Panc1 (cell line): ENCODE results near the gene NOVA2. TPM values are rescaled to one million over a fixed set of nuclear protein-coding genes. Genes with fewer than 3 reads are reported as not detected.

ENCODE experiments used
- ATAC-seq: fragments of 200-7000 bp; cut with Tn5 transposase; 2 replicates; pipeline ENCODE4 v1.9.1; 2020; ENCODE audit warnings: mild to moderate bottlenecking, moderate library complexity
- BruUV-seq: library from RNA; stranded (reverse); fragments of 400-500 nt; replicated peaks from 2 replicates; lab custom pipeline; 2021; lab: Mats Ljungman, UMichigan
- CTCF ChIA-PET: fragments of 300-600 bp; sonication (Branson Sonifier 250); formaldehyde crosslinking; loops from one replicate; lab custom pipeline; 2022; ENCODE audit warnings: antibody characterized with exemption; lab: Charles Lee
- POLR2A ChIA-PET: fragments of 300-600 bp; sonication (Branson Sonifier 250); formaldehyde crosslinking; loops from one replicate; lab custom pipeline; 2022; ENCODE audit warnings: antibody characterized with exemption; lab: Charles Lee
- DNase-seq: peaks from one replicate; pipeline ENCODE4 v3.0.0-alpha.2; 2010; ENCODE audit warnings: low read depth, low spot score
- H3K27ac ChIP-seq: 2 replicates; pipeline ENCODE4 v1.5.1; 2011; ENCODE audit warnings: mild to moderate bottlenecking, low read length, inconsistent platforms
- H3K27me3 ChIP-seq: fragments of 200-500 bp; sonication (Bioruptor generic); 2 replicates; pipeline ENCODE4 v1.6.0; 2014; ENCODE audit warnings: low read length, inconsistent platforms; ENCODE audit not compliant: control insufficient read depth, insufficient read depth
- H3K36me3 ChIP-seq: fragments of 200-500 bp; sonication (Bioruptor generic); 2 replicates; pipeline ENCODE4 v1.5.1; 2014; ENCODE audit warnings: inconsistent platforms, mild to moderate bottlenecking, low read length, moderate library complexity; ENCODE audit not compliant: control insufficient read depth, insufficient read depth
- H3K4me1 ChIP-seq: 2 replicates; pipeline ENCODE4 v1.5.1; 2011; ENCODE audit warnings: inconsistent platforms, mild to moderate bottlenecking, low read length, moderate library complexity; ENCODE audit not compliant: control insufficient read depth, insufficient read depth
- H3K4me3 ChIP-seq, 2 experiments: 2 replicates each; pipeline ENCODE4 v1.5.1; 2011 to 2012; ENCODE audit warnings: low read depth in 2 of 2, low read length in 2 of 2, mild to moderate bottlenecking in 2 of 2, inconsistent platforms in 1 of 2, moderate library complexity in 1 of 2
- H3K9me3 ChIP-seq: fragments of 200-500 bp; sonication (Bioruptor generic); 2 replicates; pipeline ENCODE4 v1.5.1; 2014; ENCODE audit warnings: low read depth, mild to moderate bottlenecking, inconsistent platforms, low read length, moderate library complexity; ENCODE audit not compliant: control insufficient read depth, insufficient read depth
- CTCF ChIP-seq: fragments of 450-650 bp; IDR thresholded peaks from 2 replicates; pipeline ENCODE4 v1.5.1; 2017; ENCODE audit warnings: mild to moderate bottlenecking
- POLR2AphosphoS5 ChIP-seq: IDR thresholded peaks from 2 replicates; pipeline ENCODE4 v1.6.1; 2012; ENCODE audit warnings: mild to moderate bottlenecking, low read depth, low read length, moderate library complexity
- SIN3A ChIP-seq: IDR thresholded peaks from 2 replicates; pipeline ENCODE4 v1.6.1; 2012; ENCODE audit warnings: low read depth, mild to moderate bottlenecking, low read length, moderate library complexity, borderline replicate concordance; ENCODE audit not compliant: insufficient read depth
- TCF7L2 ChIP-seq: IDR thresholded peaks from 2 replicates; pipeline ENCODE4 v1.6.1; 2011; ENCODE audit warnings: mild to moderate bottlenecking, low read depth, low read length, inconsistent platforms
- in situ Hi-C: cut with HindIII; loops from 2 replicates; pipeline ENCODE4 v1.10.0; 2016; ENCODE audit warnings: low sequenced_read_pairs, low pct_unique_long_range_greater_than_20kb
- intact Hi-C: fragments of 100-400 bp; cut with micrococcal nuclease; formaldehyde crosslinking; loops from one replicate; pipeline ENCODE4 v1.10.0; 2022; ENCODE audit not compliant: unreplicated experiment
- microRNA-seq: library from miRNA; unstranded; fragments of <30 nt; microRNA quantifications from one replicate; pipeline ENCODE4 v1.1.0, GENCODE V29; 2020; ENCODE audit not compliant: unreplicated experiment
- total RNA-seq: library from RNA; stranded (reverse); gene quantifications from one replicate; pipeline ENCODE4 v1.2.1, GENCODE V29; 2021; ENCODE audit not compliant: unreplicated experiment
- TF ChIP-seq, protein P1 (sequence below), 2 experiments: IDR thresholded peaks; 2 replicates each; pipeline ENCODE4 v1.6.1; 2011 to 2012; ENCODE audit warnings: low read depth in 2 of 2, control low read depth in 1 of 2, low read length in 1 of 2, mild to moderate bottlenecking in 1 of 2, moderate library complexity in 1 of 2; ENCODE audit not compliant: insufficient read depth in 1 of 2

Gene NOVA2
- total RNA-seq, 1 experiment from 2014 or later: 0.44 TPM

- POLR2A ChIA-PET: no interaction called here
Observed at GRCh38 chr19:45883881-45884681, 89.6 kb downstream of the NOVA2 start.

More at GRCh38 chr19:45883881-45884681, 89.6 kb downstream of the NOVA2 start:
- in situ Hi-C loops: no loop called here
- BruUV-seq: no TSS peak
- ATAC-seq (no peak), DNase-seq (no peak)
- H3K36me3 ChIP-seq: no peaks in the 10 kb centered on the region
- intact Hi-C loops: no loop called here
- peak overlapping the region; percentile 51 to 69 for H3K4me3 ChIP-seq
- no peaks in the 10 kb centered on the region for H3K27me3 ChIP-seq
- no peak for TF ChIP-seq SIN3A
- TF ChIP-seq POLR2AphosphoS5: no peak
- TF ChIP-seq, protein P1, sequence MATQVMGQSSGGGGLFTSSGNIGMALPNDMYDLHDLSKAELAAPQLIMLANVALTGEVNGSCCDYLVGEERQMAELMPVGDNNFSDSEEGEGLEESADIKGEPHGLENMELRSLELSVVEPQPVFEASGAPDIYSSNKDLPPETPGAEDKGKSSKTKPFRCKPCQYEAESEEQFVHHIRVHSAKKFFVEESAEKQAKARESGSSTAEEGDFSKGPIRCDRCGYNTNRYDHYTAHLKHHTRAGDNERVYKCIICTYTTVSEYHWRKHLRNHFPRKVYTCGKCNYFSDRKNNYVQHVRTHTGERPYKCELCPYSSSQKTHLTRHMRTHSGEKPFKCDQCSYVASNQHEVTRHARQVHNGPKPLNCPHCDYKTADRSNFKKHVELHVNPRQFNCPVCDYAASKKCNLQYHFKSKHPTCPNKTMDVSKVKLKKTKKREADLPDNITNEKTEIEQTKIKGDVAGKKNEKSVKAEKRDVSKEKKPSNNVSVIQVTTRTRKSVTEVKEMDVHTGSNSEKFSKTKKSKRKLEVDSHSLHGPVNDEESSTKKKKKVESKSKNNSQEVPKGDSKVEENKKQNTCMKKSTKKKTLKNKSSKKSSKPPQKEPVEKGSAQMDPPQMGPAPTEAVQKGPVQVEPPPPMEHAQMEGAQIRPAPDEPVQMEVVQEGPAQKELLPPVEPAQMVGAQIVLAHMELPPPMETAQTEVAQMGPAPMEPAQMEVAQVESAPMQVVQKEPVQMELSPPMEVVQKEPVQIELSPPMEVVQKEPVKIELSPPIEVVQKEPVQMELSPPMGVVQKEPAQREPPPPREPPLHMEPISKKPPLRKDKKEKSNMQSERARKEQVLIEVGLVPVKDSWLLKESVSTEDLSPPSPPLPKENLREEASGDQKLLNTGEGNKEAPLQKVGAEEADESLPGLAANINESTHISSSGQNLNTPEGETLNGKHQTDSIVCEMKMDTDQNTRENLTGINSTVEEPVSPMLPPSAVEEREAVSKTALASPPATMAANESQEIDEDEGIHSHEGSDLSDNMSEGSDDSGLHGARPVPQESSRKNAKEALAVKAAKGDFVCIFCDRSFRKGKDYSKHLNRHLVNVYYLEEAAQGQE (IDR thresholded peaks at IDR 0.05; ENCODE audit: insufficient read depth in 1 of 2, low read depth in 2 of 2, low read length in 1 of 2): no peak
- no peak for TF ChIP-seq CTCF
- no peak for TF ChIP-seq TCF7L2
- no peaks in the 10 kb centered on the region for H3K9me3 ChIP-seq
- CTCF ChIA-PET: interaction anchor here (0.6 kb wide), 1 partner anchor 67 kb away, joined by 4 read pairs; no protein-coding TSS in a partner anchor
- peaks cover 9% of the 10 kb centered on the region for H3K4me1 ChIP-seq
- peak overlapping the region; percentile 57 for H3K27ac ChIP-seq

Small RNAs within 50 kb of the gene (microRNA-seq; reads per million reads assigned to microRNA genes)
- gene MIR769: 345 reads per million, percentile 70 among the genes with 10 or more reads in this experiment

Other genes with a start within 250 kb of the NOVA2 start
- 25.1 TPM for gene FBXO46, start 243.0 kb downstream of the NOVA2 start, total RNA-seq
- gene MEIOSIN, start 240.4 kb downstream of the NOVA2 start, total RNA-seq: not detected
- 38.7 TPM for gene SIX5, start 204.6 kb downstream of the NOVA2 start, total RNA-seq
- gene DMPK, start 191.4 kb downstream of the NOVA2 start, total RNA-seq: 119 TPM
- gene DMWD, start 181.0 kb downstream of the NOVA2 start, total RNA-seq: 64.6 TPM
- not detected for gene RSPH6A, start 158.6 kb downstream of the NOVA2 start, total RNA-seq
- gene SYMPK, start 110.7 kb downstream of the NOVA2 start, total RNA-seq: 47.7 TPM
- gene FOXA3, start 109.5 kb downstream of the NOVA2 start, total RNA-seq: 0.26 TPM
- gene IRF2BP1, start 87.7 kb downstream of the NOVA2 start, total RNA-seq: 21.9 TPM
- 11.1 TPM for gene MYPOP, start 71.3 kb downstream of the NOVA2 start, total RNA-seq
- gene NANOS2, start 59.1 kb downstream of the NOVA2 start, total RNA-seq: not detected
- 17.9 TPM for gene CCDC61, start 21.6 kb upstream of the NOVA2 start, total RNA-seq
- gene PGLYRP1, start 49.2 kb upstream of the NOVA2 start, total RNA-seq: not detected
- 0.39 TPM for gene IGFL4, start 67.1 kb upstream of the NOVA2 start, total RNA-seq
- gene IGFL3, start 150.8 kb upstream of the NOVA2 start, total RNA-seq: not detected
- not detected for gene IGFL2, start 174.4 kb upstream of the NOVA2 start, total RNA-seq